OCI-LY3 (cell line): ENCODE results near the gene MGAT2.
A peak's percentile ranks its signal among the peaks of the same experiment; 100 is the strongest.
"Not testable (repeated sequence)": the region's sequence is repeated elsewhere in the genome, so short reads cannot be mapped to it uniquely, and the experiment has no call there.

Experiments
- H2AFZ ChIP-seq: fragments of 200-600, 300-600 bp; shearing (Covaris generic); 2 replicates; pipeline ENCODE4 v1.6.0; 2014; ENCODE audit warnings: antibody characterized with exemption, low read depth, low read length
- H3K27ac ChIP-seq: fragments of 200-600, 300-600 bp; sonication (generic); 2 replicates; pipeline ENCODE4 v1.5.1; 2014; ENCODE audit warnings: mild to moderate bottlenecking, low read length, moderate library complexity, mixed read lengths
- H3K27me3 ChIP-seq: fragments of 200-600, 300-600 bp; sonication (generic); 2 replicates; pipeline ENCODE4 v1.6.1; 2014; ENCODE audit warnings: low read depth, low read length, mixed read lengths
- H3K36me3 ChIP-seq: fragments of 200-600, 300-600 bp; sonication (generic); replicated peaks from 2 replicates; pipeline ENCODE3; 2014; ENCODE audit warnings: low read depth, low read length, mixed read lengths
- H3K4me1 ChIP-seq: fragments of 300-600, 200-600 bp; sonication (generic); 2 replicates; pipeline ENCODE4 v1.6.1; 2014; ENCODE audit warnings: low read length, mixed read lengths
- H3K4me2 ChIP-seq: fragments of 200-600, 300-600 bp; sonication (generic); 2 replicates; pipeline ENCODE4 v1.6.1; 2014; ENCODE audit warnings: low read length, mixed read lengths
- H3K4me3 ChIP-seq: fragments of 300-600, 200-600 bp; sonication (generic); 2 replicates; pipeline ENCODE4 v1.5.1; 2014; ENCODE audit warnings: antibody characterized with exemption, mild to moderate bottlenecking, low read length, moderate library complexity
- H3K79me2 ChIP-seq: fragments of 300-600, 200-600 bp; shearing (Covaris generic); 2 replicates; pipeline ENCODE4 v1.6.1; 2014; ENCODE audit warnings: mild to moderate bottlenecking, low read length, mixed read lengths
- H3K9ac ChIP-seq: fragments of 300-600, 200-600 bp; shearing (Covaris generic); 2 replicates; pipeline ENCODE4 v1.6.0; 2014; ENCODE audit warnings: mild to moderate bottlenecking, low read length, moderate library complexity
- H3K9me3 ChIP-seq: fragments of 200-600, 300-600 bp; shearing (Covaris generic); 2 replicates; pipeline ENCODE4 v1.6.1; 2014; ENCODE audit warnings: low read length, mixed read lengths; ENCODE audit not compliant: insufficient read depth
- H4K20me1 ChIP-seq: fragments of 200-600, 300-600 bp; sonication (generic); 2 replicates; pipeline ENCODE4 v1.6.1; 2016; ENCODE audit warnings: low read length, mixed read lengths; ENCODE audit not compliant: insufficient read depth
- EZH2phosphoT487 ChIP-seq: fragments of 200-600 bp; shearing (Covaris generic); IDR thresholded peaks from 2 replicates; pipeline ENCODE4 v1.6.1; 2018; ENCODE audit warnings: antibody characterized with exemption, mixed run types, low read depth
- TF ChIP-seq, protein P1 (sequence below): fragments of 200-600, 300-600 bp; sonication (generic); IDR thresholded peaks from 2 replicates; pipeline ENCODE4 v1.5.1; 2014; ENCODE audit warnings: antibody characterized with exemption, low read length, low read depth

The MGAT2 gene

DNA sequence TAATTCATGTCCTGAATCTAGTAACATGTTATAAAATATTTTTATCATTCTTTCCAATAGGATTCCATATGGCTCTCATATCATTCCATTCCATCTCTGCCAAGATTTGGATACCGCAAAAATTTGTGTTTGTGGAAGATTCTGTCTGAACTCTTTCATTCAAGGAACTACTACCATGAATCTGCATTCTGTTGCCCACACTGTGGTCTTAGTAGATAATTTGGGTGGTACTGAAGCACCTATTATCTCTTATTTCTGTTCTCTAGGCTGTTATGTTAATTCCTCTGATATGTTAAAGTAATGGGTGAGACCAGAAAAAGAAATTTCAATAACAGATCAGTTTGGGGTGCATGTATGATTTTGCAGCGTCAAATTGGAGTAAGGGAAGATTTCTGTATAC is 6.4 kb upstream of the MGAT2 start:
- no peak overlapping the region for H3K4me3 ChIP-seq
- H3K9ac ChIP-seq: no peak overlapping the region
- no peak overlapping the region for H2AFZ ChIP-seq
- no peak overlapping the region for H3K27ac ChIP-seq
- no peaks in the 10 kb centered on the region for H3K27me3 ChIP-seq
- H3K4me2 ChIP-seq: no peak overlapping the region
- H3K4me1 ChIP-seq: peaks cover 7% of the 10 kb centered on the region
- TF ChIP-seq EZH2phosphoT487: no peak
- TF ChIP-seq, protein P1, sequence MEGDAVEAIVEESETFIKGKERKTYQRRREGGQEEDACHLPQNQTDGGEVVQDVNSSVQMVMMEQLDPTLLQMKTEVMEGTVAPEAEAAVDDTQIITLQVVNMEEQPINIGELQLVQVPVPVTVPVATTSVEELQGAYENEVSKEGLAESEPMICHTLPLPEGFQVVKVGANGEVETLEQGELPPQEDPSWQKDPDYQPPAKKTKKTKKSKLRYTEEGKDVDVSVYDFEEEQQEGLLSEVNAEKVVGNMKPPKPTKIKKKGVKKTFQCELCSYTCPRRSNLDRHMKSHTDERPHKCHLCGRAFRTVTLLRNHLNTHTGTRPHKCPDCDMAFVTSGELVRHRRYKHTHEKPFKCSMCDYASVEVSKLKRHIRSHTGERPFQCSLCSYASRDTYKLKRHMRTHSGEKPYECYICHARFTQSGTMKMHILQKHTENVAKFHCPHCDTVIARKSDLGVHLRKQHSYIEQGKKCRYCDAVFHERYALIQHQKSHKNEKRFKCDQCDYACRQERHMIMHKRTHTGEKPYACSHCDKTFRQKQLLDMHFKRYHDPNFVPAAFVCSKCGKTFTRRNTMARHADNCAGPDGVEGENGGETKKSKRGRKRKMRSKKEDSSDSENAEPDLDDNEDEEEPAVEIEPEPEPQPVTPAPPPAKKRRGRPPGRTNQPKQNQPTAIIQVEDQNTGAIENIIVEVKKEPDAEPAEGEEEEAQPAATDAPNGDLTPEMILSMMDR: no peak
- peaks cover 47% of the 10 kb centered on the region for H3K36me3 ChIP-seq
- H3K9me3 ChIP-seq: no peaks in the 10 kb centered on the region
- peaks cover 86% of the 10 kb centered on the region for H3K79me2 ChIP-seq
- H4K20me1 ChIP-seq: peaks cover 18% of the 10 kb centered on the region

DNA sequence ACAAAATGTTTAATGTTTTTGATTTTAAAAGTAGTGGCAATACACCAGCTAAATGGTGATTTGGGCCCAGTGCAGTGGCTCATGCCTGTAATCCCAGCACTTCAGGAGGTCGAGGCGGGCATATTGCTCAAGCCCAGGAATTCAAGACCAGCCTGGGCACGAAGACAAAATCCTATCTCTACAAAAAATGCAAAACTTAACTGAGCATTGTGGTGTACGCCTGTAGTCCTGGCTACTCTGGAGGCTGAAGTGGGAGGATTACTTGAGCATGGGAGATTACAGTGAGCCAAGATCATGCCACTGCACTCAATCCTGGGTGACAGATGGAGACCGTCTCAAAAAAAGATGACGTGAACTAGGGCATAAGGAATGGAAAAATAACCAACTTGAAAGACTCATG is 4.8 kb upstream of the MGAT2 start:
- Histone ChIP-seq H3K9me3 (no peaks in the 10 kb centered on the region), H4K20me1 (peaks cover 22% of the 10 kb centered on the region), H3K9ac (no peak overlapping the region), H3K27ac (no peak overlapping the region), H2AFZ (no peak overlapping the region), H3K4me2 (no peak overlapping the region), H3K79me2 (peaks cover 86% of the 10 kb centered on the region), H3K36me3 (peaks cover 46% of the 10 kb centered on the region), H3K27me3 (no peaks in the 10 kb centered on the region), H3K4me1 (peaks cover 7% of the 10 kb centered on the region), H3K4me3 (no peak overlapping the region)
- no peak for TF ChIP-seq EZH2phosphoT487
- TF ChIP-seq, protein P1: no peak

- TF ChIP-seq EZH2phosphoT487: no peak
- TF ChIP-seq, protein P1: no peak
- Histone ChIP-seq H3K36me3 (peaks cover 53% of the 10 kb centered on the region), H3K9ac (no peak overlapping the region), H3K9me3 (no peaks in the 10 kb centered on the region), H3K27me3 (no peaks in the 10 kb centered on the region), H3K4me1 (peaks cover 18% of the 10 kb centered on the region), H2AFZ (no peak overlapping the region), H3K4me2 (no peak overlapping the region; the same call in 1 of the 2 replicates), H4K20me1 (peaks cover 36% of the 10 kb centered on the region), H3K79me2 (peaks cover 87% of the 10 kb centered on the region), H3K4me3 (no peak overlapping the region), H3K27ac (no peak overlapping the region)
These were observed 2.6 kb upstream of the MGAT2 start for GRCh38 chr14:49617852-49618519.

DNA sequence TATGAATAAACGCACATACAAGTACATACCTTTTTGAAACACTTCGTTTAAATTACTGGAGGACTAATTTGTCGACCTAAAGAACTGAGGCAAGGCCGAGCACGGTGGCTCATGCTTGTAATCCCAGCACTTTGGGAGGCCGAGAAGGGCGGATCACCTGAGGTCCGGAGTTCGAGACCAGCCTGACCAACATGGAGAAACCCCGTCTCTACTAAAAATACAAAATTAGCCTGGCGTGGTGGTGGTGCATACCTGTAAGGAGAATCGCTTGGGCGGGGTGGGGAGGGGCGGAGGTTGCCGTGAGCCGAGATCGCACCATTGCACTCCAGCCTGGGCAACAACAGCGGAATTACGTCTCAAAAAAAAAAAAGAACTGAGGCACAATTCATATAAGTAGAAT is 1.3 kb upstream of the MGAT2 start:
- H2AFZ ChIP-seq, H3K27me3 ChIP-seq, H3K9me3 ChIP-seq: not testable (repeated sequence)
- peak overlapping the region; percentile 94 for H3K9ac ChIP-seq
- H3K4me1 ChIP-seq: peaks cover 31% of the 10 kb centered on the region
- H4K20me1 ChIP-seq: peaks cover 44% of the 10 kb centered on the region
- peaks cover 58% of the 10 kb centered on the region for H3K36me3 ChIP-seq
- peaks cover 91% of the 10 kb centered on the region for H3K79me2 ChIP-seq
- H3K4me2 ChIP-seq: peak overlapping the region; percentile 79
- peak overlapping the region; percentile 89 for H3K27ac ChIP-seq
- H3K4me3 ChIP-seq: peak overlapping the region; percentile 88
